Smooth muscle cell of the brain vasculature (primary cell): ENCODE data around the gene MYBPC2.
"Not testable (repeated sequence)": the region's sequence is repeated elsewhere in the genome, so short reads cannot be mapped to it uniquely, and the experiment has no call there.

ENCODE experiments used
- DNase-seq: peaks from one replicate; pipeline ENCODE4 v3.0.0-alpha.2; 2012; ENCODE audit warnings: low read depth, low spot score

Gene MYBPC2

DNA sequence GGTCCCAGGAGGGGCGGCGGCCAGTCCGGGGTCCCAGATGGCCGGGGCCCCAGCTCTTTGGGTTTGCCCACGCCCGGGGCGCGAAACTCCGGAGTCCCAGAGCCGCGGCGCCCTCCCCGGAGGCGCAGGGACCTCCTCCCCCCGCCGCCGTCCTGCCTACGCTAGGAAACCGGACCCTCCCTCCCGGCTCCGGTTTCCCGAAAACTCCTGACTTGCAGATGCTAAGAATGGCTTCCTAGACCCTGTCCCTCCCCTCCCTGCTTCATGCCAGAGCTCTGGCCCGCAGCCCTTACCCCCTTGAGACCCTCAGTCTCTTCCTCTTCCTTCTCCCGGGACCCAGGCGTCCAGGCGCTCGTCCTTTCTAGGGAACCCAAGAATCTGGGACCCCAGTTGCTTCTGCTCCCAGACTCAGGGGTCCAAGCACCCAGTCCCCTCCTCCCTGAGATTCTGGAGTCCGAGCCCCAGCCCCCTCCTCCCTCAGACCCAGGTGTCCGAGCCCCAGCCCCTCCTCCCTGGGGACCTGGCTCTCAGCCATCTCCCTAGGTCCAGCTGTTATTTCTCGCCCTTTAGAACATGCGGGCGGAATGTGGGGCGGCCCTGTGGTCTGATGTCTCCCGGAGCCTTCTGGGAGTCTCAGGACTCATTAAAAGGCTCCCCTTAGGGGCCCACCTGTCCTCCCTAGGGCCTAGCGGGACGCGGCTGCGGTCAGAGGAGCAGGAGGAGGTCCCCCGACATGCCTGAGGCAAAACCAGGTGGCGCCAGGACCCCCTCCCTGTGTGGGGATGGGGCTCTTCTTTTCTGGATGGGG is at the start of gene MYBPC2:
Gene MYBPC2 (plus strand): TSS at position 672 of the 808 bp plus-strand sequence. CDS start 62 bp downstream, at position 734.
- no peak for DNase-seq

- no peak for DNase-seq
Observed at GRCh38 chr19:50383001-50383851, 49.5 kb upstream of the MYBPC2 start.

DNA sequence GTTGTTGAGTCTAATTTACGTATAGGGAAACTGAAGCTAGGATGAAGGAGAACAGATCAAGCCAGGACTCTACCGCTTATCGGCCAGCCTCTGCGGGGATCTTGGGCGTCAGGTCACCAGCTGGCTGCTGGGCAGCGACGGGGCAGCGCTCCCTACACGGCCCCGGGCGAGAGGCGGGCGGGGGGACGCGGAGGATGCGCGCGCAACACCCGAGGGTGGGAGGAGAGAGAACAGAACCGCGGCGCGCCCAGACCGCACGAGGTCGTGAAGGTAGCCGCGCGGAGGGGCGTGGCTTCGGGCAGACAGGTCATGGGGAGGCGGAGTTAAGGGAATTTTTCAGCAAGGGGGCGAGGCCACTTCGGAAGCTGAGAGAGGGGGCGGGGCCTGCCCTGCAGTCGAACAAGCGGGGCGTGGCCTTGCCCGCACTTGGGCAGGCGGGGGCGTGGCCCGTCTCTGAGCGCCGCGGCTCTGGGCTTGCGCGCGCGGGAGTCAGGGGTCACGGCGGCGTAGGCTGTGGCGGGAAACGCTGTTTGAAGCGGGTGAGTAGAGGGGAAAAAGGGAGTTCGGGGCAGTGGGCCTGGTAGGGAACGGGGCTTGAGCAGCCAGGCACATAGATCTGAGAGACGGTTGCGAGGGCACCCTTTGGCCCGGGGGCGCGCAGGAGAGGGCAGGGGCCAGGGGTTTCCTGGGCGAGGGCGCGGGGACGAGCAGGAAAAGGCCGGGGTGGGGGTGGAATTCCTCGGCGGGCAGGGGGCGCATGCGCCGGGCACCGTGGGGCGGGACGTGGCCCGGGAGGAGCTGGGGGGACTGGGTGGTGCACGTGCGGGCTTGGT is 48.6 kb upstream of the MYBPC2 start, which contains the start of gene POLD1:
Gene POLD1 (plus strand): TSS at position 496 of the 833 bp plus-strand sequence. CDS start 14,505 bp downstream, outside the sequence.
- peak; percentile 88 for DNase-seq

- no peak for DNase-seq
Observed at GRCh38 chr19:50384685-50385535, 47.8 kb upstream of the MYBPC2 start.

GRCh38 chr19:50387176-50387867 is 45.4 kb upstream of the MYBPC2 start:
- no peak for DNase-seq

DNA sequence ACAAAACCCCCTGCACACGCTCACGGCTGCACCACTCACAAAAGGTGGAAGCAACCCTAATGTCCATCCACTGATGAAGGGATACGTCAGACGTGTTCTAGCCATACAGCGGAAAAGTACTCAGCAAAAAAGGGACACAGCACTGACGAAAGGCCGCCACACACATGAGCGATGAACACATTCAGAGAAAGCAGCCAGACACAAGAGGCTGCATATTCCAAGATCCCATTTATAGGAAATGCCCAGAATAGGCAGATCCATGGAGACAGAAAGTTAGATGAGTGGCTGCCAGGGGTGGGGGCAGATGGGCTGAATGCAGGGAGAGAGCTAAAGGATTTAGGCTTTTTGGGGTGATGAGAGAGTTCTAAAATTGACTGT is 44.8 kb upstream of the MYBPC2 start:
- no peak for DNase-seq

GRCh38 chr19:50390295-50390694 is 42.4 kb upstream of the MYBPC2 start:
- not testable (repeated sequence) for DNase-seq

- DNase-seq = not testable (repeated sequence)
Observed at GRCh38 chr19:50390952-50391351, 41.7 kb upstream of the MYBPC2 start.

- DNase-seq = no peak
Observed at GRCh38 chr19:50392759-50393158, 39.9 kb upstream of the MYBPC2 start.

GRCh38 chr19:50393589-50393988 is 39.1 kb upstream of the MYBPC2 start:
- DNase-seq = no peak

DNA sequence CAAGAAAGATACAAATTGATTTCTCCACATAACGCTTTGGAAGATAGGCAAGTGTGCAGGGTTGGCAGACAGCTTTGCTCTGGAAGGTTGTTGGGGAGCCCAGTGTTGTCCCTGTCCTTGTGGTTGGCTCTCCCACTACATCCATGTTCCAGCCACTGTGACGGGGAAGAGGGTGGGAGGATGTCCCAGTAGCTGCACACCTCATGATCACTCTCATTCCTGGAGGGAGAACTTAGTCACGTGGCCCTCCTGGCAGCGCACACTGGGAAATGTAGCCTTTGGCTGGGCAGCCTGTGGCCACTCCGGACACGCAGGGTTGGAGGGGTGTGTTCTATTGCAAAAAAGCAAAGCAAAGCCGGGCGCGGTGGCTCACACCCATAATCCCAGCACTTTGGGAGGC is 38.7 kb upstream of the MYBPC2 start:
- no peak for DNase-seq

DNA sequence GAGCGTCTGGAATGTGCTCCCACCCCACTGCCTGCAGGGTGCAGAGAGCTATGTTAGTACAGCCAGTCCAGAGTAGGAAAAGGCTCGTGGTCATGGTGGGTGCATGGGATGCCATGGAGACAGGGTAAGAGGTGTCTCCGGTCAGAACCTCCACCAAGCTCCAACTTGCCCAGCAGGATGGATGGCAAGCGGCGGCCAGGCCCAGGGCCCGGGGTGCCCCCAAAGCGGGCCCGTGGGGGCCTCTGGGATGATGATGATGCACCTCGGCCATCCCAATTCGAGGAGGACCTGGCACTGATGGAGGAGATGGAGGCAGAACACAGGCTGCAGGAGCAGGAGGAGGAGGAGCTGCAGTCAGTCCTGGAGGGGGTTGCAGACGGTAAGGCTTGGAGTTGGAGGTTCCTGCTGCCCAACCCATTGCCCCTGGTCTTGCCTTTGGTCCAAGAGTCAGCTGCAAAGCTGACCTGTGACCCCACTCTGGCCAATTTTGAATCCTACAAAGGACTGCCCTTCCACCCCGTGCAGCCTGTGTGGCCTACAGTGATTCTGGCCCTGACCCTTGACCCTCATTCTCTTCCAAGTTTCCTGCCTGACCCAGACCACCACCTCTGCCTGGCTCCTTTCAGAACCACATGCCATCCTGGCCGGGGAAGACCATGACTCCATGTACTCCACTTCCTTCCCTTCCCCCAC is 33.9 kb upstream of the MYBPC2 start:
- DNase-seq = no peak

DNA sequence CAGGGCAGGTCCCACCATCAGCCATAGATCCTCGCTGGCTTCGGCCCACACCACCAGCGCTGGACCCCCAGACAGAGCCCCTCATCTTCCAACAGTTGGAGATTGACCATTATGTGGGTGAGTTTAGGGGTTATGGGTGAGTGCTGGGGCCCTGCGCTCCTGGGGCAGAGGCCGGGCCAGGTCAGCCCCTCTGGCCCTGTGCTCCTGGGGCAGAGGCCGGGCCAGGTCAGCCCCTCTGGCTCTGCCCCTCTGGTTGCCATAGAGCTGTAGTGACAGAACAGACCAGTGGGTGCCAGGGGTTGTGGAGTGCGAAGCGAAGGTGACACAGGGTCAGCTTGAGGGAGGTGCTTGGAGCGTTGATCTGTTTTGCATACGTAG is 33.3 kb upstream of the MYBPC2 start:
- no peak for DNase-seq

DNA sequence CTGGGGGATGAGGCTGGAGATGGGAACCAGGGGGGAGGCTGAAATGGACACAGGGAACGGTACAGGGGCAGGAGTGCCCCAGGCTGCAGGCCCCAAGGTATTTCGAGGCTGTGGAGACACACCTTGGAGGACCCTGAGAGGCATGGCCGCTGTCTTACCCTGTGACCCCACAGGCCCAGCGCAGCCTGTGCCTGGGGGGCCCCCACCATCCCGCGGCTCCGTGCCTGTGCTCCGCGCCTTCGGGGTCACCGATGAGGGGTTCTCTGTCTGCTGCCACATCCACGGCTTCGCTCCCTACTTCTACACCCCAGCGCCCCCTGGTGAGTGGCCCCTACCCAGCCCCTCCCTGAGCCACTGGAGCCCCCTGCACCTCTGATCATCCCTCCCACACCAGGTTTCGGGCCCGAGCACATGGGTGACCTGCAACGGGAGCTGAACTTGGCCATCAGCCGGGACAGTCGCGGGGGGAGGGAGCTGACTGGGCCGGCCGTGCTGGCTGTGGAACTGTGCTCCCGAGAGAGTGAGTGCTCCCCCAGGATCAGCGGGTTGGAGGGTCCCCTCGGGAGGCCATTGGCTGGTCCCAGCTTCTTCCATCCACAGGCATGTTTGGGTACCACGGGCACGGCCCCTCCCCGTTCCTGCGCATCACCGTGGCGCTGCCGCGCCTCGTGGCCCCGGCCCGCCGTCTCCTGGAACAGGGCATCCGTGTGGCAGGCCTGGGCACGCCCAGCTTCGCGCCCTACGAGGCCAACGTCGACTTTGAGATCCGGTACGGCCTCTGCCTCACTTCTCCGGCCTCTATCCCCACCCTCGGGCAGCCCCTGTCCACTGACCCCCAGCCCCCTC is 30.9 kb upstream of the MYBPC2 start:
- no peak for DNase-seq

GRCh38 chr19:50402544-50403301 is 30.0 kb upstream of the MYBPC2 start:
- no peak for DNase-seq

GRCh38 chr19:50406156-50406820 is 26.4 kb upstream of the MYBPC2 start:
- no peak for DNase-seq

DNA sequence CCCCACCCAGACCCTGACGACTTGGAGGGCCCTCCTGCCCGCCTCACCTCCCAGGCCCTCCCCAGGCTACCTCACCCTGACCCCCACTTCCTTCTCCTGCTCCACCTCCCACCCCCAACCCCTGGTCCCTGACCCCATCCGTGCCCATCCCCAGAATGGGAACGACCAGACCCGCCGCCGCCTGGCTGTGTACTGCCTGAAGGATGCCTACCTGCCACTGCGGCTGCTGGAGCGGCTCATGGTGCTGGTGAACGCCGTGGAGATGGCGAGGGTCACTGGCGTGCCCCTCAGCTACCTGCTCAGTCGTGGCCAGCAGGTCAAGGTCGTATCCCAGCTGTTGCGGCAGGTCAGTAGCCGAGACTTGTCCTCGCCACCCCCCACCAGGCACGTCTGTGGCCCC is 25.9 kb upstream of the MYBPC2 start:
- DNase-seq = no peak
